Measurements from ENCODE around the gene COL12A1.

The COL12A1 gene

DNA sequence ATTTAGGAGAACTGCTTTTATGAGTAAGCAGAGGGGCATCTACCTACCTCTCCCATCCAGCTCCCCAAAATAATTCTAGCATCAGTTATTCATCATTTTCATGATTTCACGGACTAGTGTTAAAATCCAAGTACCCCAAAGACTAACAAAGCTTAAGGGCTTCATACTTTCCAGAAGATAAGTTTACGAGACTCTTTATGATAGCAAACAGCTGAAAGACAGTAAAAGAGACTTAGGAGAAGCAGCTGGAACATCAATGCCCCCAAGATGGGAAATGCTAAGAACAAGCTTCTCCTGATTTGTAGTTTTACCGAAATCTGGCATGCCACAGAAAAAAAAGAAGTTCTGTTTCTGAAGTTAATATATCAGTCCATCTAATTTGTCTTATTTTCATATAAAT, 70.0 kb downstream of the COL12A1 start:
- DNase-seq = no peak

DNA sequence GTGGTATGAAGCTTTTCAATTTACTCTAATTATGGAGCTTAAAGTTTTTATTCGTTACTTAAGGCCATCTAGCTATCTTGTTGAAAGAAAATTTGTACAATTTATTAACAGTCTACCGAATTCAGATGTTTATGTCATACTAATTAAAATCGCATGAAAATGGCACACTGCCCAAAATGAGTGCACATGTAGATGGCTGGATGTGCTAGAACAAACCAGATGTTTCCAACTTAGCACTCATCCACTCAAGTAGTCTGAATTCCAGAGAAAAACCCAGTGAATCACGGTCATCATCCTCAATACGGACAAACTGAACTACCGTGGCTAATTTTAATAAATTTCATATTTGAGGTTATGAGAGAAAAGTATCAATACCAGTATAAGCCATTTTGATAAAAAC, 70.4 kb downstream of the COL12A1 start:
- DNase-seq = no peak

DNA sequence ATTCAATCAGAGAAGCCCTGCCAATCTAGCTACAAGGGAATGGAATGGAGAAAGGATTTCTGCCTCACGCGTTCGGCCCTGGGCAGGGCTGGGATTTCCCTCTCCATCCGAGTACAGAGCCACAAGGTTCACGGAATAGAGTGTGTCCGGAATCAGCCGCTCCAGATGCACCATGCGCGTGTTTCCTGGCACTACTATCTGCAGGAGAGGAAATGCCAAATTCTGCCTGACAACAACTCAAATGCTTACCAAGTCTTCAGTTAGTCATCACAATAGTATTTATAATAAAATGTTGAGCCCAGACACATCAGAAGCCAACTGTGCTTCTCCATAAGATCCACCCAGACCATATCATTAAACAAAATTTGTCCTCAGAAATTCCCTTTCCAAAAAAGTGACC, 75.1 kb downstream of the COL12A1 start:
- no peak for DNase-seq

DNA sequence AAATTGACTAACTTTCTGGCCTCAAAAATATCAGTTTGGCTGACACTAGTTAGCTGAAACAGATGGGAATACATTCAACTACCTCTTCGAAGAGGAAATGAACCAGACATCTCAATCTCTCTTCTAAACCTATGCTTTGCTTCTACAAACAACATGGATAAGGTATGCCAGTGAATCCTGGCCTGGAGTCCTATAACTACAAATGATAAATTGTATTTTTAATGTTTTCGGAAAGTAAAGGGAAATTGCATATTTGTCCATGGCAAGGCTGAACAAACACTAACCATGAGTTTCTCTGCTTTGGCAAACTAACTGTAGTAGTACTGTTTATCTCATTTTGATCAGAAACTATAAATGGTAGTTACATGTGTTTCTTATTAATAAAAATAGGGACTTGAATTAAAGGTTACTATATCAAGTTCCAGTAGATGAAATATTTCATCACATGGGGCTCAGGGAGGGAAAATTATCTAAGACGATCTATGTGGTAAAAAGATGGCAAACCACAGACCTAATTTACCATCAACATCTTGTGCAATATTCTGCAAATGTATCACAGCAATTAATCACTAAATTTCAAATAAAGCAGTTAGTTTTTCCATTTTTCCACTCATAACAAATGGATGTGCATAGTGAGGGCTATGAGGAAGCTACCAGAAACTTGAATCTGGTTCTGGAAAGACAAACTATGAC, 76.8 kb downstream of the COL12A1 start:
- DNase-seq = no peak

DNA sequence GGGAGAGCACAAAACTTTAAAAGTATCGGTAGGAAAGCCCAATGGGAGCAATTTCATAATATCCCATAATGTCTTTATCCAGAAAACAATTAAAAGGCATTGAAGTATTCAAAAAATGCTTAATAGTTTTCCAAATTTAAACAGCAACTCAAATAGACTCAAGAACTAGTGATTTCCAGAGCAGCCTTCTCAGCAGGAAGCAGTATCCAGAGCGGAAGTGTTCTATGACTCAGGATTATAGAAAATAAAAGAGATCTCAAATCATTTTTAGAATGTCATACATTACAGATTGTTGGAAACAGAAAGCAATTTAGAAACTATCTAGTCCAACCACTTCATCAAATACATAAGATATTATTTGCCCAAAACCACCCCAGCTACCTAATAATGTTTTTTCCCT, 79.3 kb downstream of the COL12A1 start:
- no peak for DNase-seq

DNA sequence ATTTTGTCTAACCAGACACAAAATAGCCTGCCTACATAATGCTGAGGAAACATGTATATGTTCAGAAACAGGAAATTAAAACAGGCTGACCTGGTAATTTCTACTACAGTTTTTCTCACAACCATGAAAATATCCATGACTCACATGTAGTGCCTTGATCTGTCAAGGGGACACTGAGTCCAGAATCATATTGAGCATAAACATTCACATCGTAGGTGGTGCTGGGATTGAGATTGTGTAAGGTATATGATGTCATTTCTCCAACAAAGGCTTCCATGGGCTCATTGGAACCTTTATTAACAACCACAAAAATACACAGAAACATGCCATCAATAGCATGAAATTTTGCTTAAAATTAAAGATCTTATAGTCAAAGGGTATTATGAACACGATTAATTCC, 80.9 kb downstream of the COL12A1 start:
- no peak for DNase-seq

DNA sequence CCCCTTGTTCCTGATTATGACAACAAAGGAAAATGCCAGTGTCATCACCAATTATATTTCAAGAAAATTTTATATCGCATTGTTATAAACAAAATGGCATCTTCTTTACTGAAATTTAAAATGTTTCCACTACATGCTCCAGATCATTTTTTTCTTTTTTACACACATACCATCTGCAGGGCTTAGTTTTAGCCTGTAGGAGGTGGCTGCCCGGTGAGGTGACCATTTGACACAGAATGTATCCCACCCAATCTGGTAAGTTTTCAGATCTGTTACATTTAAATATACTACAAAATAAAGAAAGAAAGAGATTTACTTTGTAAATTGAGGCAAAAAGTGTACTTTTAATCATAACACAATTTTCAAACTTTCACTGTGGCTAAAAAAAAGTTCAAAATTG, 81.8 kb downstream of the COL12A1 start:
- DNase-seq = no peak

DNA sequence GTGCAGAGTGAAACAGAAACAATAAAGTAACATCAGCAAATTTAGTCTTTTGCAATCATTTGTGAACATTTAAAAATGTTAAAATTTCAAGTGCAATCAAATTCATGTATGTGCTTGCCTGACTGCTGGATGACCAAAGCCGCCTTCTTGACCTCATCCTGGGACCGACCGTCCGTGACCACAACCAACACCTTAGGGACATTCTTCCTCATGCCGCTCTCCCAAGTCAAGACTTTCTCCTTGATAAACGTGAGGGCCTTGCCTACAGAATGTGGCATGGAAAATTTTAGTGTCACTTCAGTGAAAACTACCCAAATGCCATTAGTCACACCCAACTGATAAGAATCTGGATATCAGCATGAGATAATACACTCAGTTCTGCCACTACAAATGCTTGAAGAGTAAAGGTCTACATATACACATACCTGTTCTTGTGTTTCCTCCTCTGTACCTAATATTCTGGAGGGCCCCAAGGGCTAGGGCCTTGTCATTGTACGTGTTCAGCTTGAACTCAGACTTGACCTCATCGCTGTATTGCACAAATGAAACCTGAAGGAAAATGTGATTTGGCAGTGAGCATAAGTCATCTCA, 86.8 kb downstream of the COL12A1 start:
- DNase-seq = no peak

DNA sequence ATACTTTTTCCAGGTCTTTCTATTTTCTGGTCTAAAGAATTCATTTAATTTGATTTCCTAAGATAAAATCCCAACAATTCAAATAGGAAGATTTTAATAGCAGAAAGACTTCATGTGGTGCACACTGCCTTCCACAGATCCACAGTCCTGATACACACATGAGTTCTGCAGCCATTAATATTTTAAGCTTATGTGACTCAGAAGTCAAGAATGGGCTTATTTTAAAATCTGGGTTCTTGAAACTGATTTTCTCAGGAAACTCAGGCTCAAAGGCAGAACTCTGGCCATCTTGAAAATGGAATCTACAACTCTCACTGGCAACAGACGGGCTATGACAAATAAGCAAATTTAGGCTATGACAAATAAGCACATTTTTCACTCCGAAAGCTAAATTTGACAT, 88.2 kb downstream of the COL12A1 start:
- no peak for DNase-seq

DNA sequence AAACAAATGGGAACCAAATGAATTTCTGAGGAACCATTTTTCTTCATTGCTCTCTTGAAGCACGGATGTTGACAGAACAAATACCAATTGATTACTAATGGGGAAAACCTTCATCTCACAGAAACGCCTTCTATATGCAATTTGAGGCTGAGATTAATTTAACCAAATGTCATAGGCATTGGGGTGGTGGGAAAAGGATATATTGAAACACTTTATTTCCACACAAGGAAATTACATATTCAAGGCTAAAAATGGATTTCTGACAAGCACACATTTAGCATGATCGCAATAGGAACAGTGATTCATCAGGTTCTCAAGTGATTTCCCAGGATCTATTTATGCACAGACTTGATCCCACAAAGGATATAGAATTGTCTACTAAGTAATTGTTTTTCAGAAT, 88.9 kb downstream of the COL12A1 start:
- no peak for DNase-seq

DNA sequence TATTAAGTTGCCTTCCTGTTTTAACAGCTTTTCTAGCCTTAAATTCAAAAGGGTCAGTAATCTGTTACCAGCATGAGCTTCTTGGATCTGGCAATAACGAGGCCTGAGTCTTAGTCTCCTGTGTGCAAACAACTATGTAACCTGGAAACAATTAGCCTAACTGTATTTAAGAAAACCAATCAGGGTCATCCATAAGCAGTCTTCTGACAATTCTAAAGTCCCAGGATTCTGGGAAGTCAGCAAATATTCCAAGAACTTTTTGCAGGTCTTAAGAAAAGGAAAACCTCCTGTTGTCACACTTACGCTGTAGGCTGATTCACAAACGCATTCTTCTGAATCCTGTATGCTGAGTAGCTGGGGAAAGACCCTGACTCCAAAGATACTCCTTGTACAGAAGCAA, 90.4 kb downstream of the COL12A1 start:
- no peak for DNase-seq

DNA sequence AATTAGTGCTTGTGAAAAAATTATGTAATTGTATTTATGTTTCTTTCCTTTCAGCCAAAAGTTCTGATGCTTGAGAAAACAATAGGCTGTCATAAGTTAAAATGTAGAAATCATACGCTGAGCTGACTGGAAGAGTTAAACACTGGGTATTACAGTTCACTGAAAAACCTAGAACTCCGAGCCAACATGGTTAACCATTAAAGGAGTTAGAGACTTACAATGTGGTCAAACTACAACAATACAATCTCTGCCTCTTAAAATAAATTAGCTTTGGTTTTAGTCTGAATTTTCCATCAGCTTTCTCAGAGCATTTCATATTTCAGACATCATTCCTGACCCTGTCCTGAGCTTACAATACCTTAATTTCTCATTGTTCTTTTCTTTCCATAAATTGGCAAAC, 91.0 kb downstream of the COL12A1 start:
- DNase-seq = no peak

DNA sequence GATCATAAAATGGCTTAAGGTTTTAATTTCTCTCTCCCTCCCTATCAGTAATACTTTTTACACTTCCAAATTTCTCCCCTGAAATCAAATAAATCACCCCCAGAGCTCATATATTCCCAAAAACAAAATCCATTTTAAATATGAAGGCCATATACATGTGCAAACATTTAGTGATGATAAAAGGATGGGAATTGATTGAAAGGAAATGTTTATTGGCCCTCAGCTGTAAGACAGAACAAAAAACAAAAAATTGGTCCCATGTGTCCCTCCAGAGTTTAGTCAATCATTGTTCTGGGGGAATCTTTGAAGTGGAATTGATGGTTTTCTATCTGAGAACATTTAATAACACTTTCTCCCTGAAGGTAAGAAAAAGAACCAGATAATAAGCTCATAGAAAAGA, 91.7 kb downstream of the COL12A1 start:
- DNase-seq = no peak

DNA sequence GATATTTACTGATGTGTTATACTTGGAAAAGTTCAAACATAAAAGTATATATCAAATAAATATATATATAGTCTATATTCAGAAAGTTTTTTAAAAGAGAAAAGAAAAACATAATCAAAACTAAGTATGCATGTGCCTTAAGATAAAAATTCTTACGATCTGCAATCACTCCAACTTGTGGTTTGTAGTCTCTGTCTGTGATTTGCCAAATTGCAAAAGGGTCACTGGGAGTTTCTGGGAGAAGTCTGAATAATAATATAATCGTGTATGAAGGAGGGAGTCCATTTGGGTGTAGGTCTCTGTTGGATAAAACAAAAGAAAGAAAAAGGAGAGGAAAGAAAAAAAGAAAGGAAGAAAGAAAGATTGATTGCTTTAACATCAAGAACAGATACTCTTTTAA, 92.4 kb downstream of the COL12A1 start:
- DNase-seq = no peak

DNA sequence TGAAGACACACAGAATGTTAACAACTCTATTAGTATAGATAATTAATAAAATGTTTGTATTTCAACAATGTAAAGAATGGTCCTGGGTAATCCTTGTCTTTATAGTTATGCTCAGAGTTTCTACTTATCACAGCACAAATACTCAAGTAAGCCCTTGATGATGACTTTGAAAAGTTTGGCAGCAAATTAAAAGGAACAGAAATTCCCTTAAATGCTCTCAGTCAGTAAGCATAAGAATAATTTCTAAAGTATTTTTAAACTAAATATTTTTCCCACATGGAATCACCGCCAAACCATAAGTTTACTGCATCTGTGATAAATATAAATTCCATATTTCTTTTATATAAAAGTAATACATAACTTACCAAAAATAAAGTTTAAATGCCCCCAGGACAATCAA, 96.1 kb downstream of the COL12A1 start:
- no peak for DNase-seq

DNA sequence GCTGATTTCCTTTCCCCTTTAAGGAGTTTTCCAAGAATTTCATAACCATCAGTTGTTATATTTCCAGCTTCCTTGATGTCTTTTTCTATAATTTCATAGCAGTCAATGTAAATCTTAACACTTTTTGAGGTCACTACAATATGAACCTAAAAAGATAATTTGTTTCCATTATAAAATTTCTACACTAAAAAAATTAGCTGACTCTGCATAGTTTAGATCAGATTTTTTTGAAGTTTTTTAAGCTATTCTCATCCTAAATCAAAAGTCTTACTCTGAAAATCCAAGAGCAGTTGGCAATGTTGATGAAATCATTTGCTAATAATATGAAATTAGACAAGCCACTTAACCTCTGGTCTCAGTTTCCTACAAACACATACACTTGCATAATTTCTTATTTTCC, 96.8 kb downstream of the COL12A1 start:
- no peak for DNase-seq

DNA sequence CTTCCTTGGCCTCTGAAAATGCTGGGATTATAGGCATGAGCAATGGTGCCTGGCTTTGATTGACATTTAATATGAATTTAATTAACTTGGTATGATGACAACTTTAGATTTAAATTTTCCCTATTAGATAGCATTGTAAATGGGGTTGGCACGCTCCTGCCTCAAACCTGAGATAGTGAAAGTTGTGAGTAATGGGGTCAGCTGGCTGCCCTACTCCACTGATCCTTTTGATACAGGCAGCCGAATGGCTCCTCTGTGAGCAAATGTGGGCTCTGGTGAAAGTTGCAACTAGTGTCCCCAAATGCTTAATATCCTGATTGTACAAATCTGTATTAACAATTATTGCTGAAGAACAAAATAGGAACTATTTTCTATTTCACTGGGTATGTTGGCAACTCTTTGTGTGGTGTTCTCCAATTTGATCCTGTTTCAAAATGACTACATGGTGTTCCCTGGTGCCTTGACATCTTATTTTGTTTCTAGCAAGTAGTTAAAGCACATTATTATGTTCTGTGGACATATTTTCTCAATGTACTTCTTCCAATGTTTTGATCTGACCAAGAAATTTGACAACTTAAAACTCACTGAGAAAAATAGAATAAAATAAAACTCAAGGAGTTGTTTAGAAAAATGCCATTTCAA, 97.4 kb downstream of the COL12A1 start:
- no peak for DNase-seq

DNA sequence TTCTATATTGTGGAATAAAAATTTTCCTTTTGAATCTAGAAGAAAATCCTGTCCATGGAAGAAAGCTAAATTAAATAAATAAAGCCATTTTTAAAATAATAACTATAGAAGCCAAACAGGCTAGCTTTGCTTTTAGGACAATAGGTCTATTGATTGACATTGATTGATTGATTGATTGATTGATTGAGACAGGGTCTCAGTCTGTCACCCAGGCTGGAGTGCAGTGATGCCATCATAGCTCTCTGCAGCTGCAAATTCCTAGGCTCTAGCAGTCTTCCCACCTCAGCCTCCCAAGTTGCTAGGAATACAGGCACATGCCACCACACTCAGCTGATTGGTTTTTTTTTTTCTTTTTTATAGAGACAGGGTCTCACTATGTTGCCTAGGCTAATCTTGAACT, 97.9 kb downstream of the COL12A1 start:
- no peak for DNase-seq

DNA sequence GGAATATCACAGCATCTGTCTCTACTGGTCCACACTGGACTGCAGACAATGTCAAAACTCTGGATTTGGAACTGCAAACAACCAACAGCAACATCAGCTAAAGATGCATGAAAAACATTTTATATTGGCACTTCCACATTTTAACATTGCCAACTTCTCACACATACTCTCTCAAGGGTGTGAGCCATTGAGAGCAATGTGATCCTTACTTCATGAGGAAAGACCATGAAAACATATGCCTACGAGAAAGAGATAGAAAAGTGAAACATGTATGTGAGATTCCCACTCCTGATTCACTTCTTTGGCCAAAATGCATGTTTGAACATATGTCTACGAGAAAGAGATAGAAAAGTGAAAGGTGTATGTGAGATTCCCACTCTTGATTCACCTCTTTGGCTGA, 99.4 kb downstream of the COL12A1 start:
- no peak for DNase-seq

DNA sequence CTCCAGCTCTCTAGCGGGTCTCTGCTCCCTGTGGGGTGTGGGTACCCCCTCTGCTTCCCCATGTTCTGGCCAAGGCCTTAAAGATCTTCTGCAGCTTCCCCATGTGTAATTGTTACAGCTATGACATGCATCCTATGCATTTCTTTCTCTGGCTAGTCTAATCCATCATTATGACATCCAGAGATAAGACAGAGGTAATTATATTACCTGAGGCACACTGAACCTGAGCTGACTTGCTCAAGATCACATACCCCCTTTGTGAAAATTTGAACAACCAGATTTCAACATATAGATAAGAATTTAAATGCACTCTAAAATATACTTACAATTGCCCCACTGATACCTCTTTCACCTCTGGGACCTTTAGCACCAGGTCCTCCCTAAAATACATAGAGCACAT, 102.4 kb downstream of the COL12A1 start:
- no peak for DNase-seq

DNA sequence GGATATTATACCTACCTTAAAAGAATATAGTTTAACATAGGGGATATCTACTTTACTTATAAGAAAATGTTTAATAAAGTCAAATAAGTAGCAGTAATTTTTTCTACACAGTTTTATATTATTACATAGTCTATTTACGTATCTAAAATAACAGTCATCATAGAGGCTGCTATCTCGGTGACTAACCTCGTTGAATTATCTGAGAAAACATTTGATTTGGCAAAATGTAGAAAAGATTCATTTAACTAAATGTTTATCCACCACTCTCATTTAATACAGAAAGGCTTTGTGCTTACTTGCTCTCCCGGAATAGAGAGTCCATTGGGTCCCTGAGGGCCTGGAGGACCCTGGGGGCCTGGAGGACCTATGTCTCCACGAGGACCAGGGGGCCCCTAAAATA, 103.6 kb downstream of the COL12A1 start:
- DNase-seq = no peak

DNA sequence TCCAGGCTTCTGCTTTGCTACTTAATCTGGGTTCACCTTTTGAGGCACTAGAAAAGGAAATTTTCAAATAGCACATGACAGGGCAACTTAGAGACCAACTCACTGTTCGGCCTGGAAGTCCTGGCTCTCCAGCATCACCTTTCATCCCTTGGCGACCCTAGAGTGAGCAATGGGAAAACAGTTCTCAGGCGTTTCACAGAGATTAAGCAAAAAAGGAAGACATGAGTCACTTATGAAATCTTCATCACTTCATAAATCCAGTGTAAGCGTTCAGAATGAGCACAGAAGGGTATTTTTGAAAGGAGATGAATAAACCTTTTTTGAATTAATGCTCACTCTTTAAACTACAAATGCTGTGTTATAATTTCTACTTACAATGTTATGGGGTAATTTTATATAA, 104.0 kb downstream of the COL12A1 start:
- no peak for DNase-seq

DNA sequence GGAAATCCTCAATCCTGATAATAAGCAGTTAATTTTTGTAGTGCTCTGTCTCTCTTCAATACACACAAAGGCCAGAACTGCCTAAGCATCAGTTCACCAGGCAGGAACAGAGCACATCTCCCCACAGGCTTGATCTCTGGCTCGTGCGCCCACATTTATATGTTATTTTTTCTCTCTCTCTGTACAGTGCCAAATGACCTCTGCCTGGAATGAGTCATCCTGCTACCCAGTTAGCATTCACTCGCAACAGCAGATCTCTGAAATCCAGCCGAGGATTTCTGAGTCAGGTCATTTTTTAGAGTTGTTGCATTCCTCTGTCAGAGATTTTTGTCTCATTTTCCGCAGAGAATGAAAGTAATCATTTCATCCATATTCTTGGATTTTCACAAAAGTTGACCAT, 107.1 kb downstream of the COL12A1 start:
- DNase-seq = no peak

DNA sequence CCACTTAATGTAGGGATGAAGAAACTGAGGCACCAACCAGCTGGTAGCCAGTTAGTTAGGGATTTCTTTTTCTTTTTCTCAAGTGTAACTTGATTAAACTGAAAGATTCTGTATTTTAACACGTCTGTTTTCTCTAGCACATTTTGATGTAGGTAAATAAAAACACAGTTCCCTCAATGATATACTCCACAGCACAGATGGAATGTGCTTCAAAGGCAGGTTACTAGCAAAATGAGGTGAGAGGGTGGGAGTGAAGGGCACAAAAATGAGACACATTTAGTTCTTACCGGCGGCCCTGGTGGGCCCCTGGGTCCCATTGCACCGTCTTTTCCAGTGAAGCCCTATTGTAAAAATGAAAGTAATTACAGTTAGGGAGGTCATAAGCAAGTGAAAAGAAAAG, 108.9 kb downstream of the COL12A1 start:
- no peak for DNase-seq

Measured in activated CD4-positive, alpha-beta T cell treated with anti-CD3 and anti-CD28 coated beads for 4 hours (primary cell).